ENCODE data around the gene HOPX.
"Not testable (repeated sequence)": the region's sequence is repeated elsewhere in the genome, so short reads cannot be mapped to it uniquely, and the experiment has no call there.

The HOPX gene

GRCh38 chr4:56701644-56702043, 20.5 kb upstream of the HOPX start:
- no peak overlapping the region for H3K4me3 ChIP-seq (ENCODE audit: low read length)
- H3K4me1 ChIP-seq (ENCODE audit: control insufficient read depth, insufficient read depth, low read length) = no peaks in the 10 kb centered on the region
- no peak overlapping the region for H3K27ac ChIP-seq (ENCODE audit: low read depth, low read length)
- H3K36me3 ChIP-seq (ENCODE audit: control insufficient read depth, insufficient read depth, low read length) = no peaks in the 10 kb centered on the region
- H3K9ac ChIP-seq (ENCODE audit: low read length) = no peak overlapping the region
- H3K27me3 ChIP-seq (ENCODE audit: control insufficient read depth, insufficient read depth, low read length) = no peaks in the 10 kb centered on the region

GRCh38 chr4:56701161-56701480, 20.0 kb upstream of the HOPX start:
- Histone ChIP-seq H3K4me3 (ENCODE audit: low read length) (no peak overlapping the region), H3K27ac (ENCODE audit: low read depth, low read length) (no peak overlapping the region), H3K36me3 (ENCODE audit: control insufficient read depth, insufficient read depth, low read length) (no peaks in the 10 kb centered on the region), H3K27me3 (ENCODE audit: control insufficient read depth, insufficient read depth, low read length) (no peaks in the 10 kb centered on the region), H3K9ac (ENCODE audit: low read length) (no peak overlapping the region), H3K4me1 (ENCODE audit: control insufficient read depth, insufficient read depth, low read length) (no peaks in the 10 kb centered on the region)

GRCh38 chr4:56699537-56700105, 18.5 kb upstream of the HOPX start:
- Histone ChIP-seq H3K4me3 (ENCODE audit: low read length) (no peak overlapping the region), H3K27me3 (ENCODE audit: control insufficient read depth, insufficient read depth, low read length) (no peaks in the 10 kb centered on the region), H3K27ac (ENCODE audit: low read depth, low read length) (no peak overlapping the region), H3K36me3 (ENCODE audit: control insufficient read depth, insufficient read depth, low read length) (no peaks in the 10 kb centered on the region), H3K4me1 (ENCODE audit: control insufficient read depth, insufficient read depth, low read length) (no peaks in the 10 kb centered on the region), H3K9ac (ENCODE audit: low read length) (no peak overlapping the region)

GRCh38 chr4:56698329-56698728, 17.2 kb upstream of the HOPX start:
- Histone ChIP-seq H3K4me3 (ENCODE audit: low read length) (no peak overlapping the region), H3K9ac (ENCODE audit: low read length) (no peak overlapping the region), H3K27me3 (ENCODE audit: control insufficient read depth, insufficient read depth, low read length) (no peaks in the 10 kb centered on the region), H3K36me3 (ENCODE audit: control insufficient read depth, insufficient read depth, low read length) (no peaks in the 10 kb centered on the region), H3K27ac (ENCODE audit: low read depth, low read length) (no peak overlapping the region), H3K4me1 (ENCODE audit: control insufficient read depth, insufficient read depth, low read length) (no peaks in the 10 kb centered on the region)

- Histone ChIP-seq H3K27me3 (ENCODE audit: control insufficient read depth, insufficient read depth, low read length) (no peaks in the 10 kb centered on the region), H3K36me3 (ENCODE audit: control insufficient read depth, insufficient read depth, low read length) (no peaks in the 10 kb centered on the region), H3K4me3 (ENCODE audit: low read length) (no peak overlapping the region), H3K9ac (ENCODE audit: low read length) (no peak overlapping the region), H3K4me1 (ENCODE audit: control insufficient read depth, insufficient read depth, low read length) (no peaks in the 10 kb centered on the region), H3K27ac (ENCODE audit: low read depth, low read length) (no peak overlapping the region)
Observed at GRCh38 chr4:56696056-56696455, 15.0 kb upstream of the HOPX start.

- H3K9ac ChIP-seq (ENCODE audit: low read length); H3K4me1 ChIP-seq (ENCODE audit: control insufficient read depth, insufficient read depth, low read length); H3K27me3 ChIP-seq (ENCODE audit: control insufficient read depth, insufficient read depth, low read length); H3K4me3 ChIP-seq (ENCODE audit: low read length); H3K27ac ChIP-seq (ENCODE audit: low read depth, low read length); H3K36me3 ChIP-seq (ENCODE audit: control insufficient read depth, insufficient read depth, low read length): not testable (repeated sequence)
Observed at GRCh38 chr4:56693476-56693875, 12.4 kb upstream of the HOPX start.

DNA sequence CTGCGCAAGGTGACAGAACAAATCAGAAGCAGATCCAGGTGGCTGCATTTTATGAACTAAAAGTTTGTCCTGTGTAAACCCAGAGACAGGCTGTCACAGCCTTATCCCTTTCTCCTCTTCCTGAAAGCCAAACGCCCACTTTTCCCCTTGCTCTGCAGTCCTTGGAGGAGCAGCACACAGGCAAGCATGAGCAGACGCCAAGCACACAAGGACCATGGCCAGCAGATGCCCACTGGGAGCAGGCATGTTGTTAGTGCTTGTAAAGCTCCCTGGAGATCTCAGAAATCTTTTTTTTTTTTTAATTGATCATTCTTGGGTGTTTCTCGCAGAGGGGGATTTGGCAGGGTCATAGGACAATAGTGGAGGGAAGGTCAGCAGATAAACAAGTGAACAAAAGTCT, 11.5 kb upstream of the HOPX start:
- Histone ChIP-seq H3K27ac (ENCODE audit: low read depth, low read length) (no peak overlapping the region), H3K9ac (ENCODE audit: low read length) (no peak overlapping the region), H3K36me3 (ENCODE audit: control insufficient read depth, insufficient read depth, low read length) (no peaks in the 10 kb centered on the region), H3K27me3 (ENCODE audit: control insufficient read depth, insufficient read depth, low read length) (no peaks in the 10 kb centered on the region), H3K4me1 (ENCODE audit: control insufficient read depth, insufficient read depth, low read length) (no peaks in the 10 kb centered on the region), H3K4me3 (ENCODE audit: low read length) (no peak overlapping the region)

DNA sequence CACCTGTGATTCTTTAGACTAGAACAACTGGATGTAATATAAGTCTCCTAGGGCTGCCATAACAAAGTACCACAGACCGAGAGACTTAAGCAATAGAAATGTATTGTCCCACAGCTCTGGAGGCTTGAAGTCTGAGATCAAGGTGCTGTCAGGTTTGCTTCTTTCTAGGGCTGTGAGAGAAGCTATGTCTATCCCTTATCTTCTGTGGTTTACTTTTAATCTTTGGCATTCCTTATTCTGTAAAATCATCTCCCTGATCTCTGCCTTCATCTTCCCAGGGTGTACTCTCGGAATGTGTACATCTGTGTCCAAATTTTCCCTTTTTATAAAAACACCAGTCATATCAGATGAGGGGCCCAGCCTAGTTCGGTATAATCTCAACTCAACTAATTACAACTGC, 10.3 kb upstream of the HOPX start:
- no peaks in the 10 kb centered on the region for H3K27me3 ChIP-seq (ENCODE audit: control insufficient read depth, insufficient read depth, low read length)
- H3K9ac ChIP-seq (ENCODE audit: low read length) = no peak overlapping the region
- H3K4me1 ChIP-seq (ENCODE audit: control insufficient read depth, insufficient read depth, low read length) = no peaks in the 10 kb centered on the region
- H3K27ac ChIP-seq (ENCODE audit: low read depth, low read length) = no peak overlapping the region
- H3K4me3 ChIP-seq (ENCODE audit: low read length) = no peak overlapping the region
- H3K36me3 ChIP-seq (ENCODE audit: control insufficient read depth, insufficient read depth, low read length) = no peaks in the 10 kb centered on the region

DNA sequence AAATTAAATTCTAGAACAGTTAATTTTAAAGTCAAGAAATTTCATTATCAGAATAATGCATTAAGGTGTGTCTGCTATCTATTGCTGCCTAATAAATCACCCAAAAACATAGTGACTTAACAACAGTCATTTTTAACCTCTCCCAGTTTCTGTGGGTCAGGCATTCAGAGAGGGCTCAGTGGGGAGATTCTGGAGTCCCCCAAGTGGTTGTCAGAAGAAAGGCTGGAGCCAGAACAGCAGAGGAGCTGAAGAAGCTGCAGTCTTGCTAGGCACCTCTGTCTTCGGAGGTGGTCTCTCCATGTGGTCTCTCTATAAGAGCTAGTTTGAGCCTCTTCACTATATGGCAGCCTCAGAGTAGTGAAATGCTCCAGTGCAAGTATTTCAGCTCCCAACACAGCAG, 9.3 kb upstream of the HOPX start:
- Histone ChIP-seq H3K27ac (ENCODE audit: low read depth, low read length) (no peak overlapping the region), H3K36me3 (ENCODE audit: control insufficient read depth, insufficient read depth, low read length) (no peaks in the 10 kb centered on the region)

GRCh38 chr4:56689201-56689969, 8.3 kb upstream of the HOPX start:
- Histone ChIP-seq H3K9ac (ENCODE audit: low read length) (no peak overlapping the region), H3K27me3 (ENCODE audit: control insufficient read depth, insufficient read depth, low read length) (no peaks in the 10 kb centered on the region), H3K36me3 (ENCODE audit: control insufficient read depth, insufficient read depth, low read length) (no peaks in the 10 kb centered on the region), H3K4me3 (ENCODE audit: low read length) (no peak overlapping the region), H3K27ac (ENCODE audit: low read depth, low read length) (no peak overlapping the region), H3K4me1 (ENCODE audit: control insufficient read depth, insufficient read depth, low read length) (no peaks in the 10 kb centered on the region)

More for the DNA sequence above, 9.3 kb upstream of the HOPX start:
- no peaks in the 10 kb centered on the region for H3K4me1 ChIP-seq (ENCODE audit: control insufficient read depth, insufficient read depth, low read length)
- no peak overlapping the region for H3K4me3 ChIP-seq (ENCODE audit: low read length)
- H3K27me3 ChIP-seq (ENCODE audit: control insufficient read depth, insufficient read depth, low read length) = no peaks in the 10 kb centered on the region
- H3K9ac ChIP-seq (ENCODE audit: low read length) = no peak overlapping the region

DNA sequence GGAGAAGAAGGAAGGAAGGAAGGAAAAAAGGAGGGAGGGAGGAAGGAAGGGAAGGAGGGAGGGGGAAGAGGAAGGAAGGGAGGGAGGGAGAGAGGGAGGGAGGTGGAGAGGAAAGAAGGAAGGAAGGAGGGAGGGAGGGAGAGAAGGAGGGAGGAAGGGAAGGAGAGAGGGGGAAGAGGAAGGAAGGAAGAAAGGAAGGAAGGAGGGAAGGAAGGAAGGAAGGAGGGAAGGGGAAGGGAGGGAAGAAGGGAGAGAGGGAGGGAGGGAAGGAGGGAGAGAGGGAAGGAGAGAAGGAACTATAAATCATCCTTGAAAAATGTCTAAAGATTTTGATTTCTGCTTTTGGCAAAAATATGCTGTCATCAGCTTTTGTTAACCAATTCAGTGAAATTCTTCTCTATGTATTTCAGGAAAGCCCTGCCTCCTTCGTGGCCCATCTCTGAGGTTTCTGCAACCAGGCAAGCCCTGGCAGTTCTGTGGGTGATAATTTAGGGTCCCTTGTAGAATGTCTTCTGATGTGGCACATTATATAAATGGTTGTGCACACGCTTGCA, 7.1 kb upstream of the HOPX start:
- no peak overlapping the region for H3K27ac ChIP-seq (ENCODE audit: low read depth, low read length)
- H3K36me3 ChIP-seq (ENCODE audit: control insufficient read depth, insufficient read depth, low read length) = no peaks in the 10 kb centered on the region
- no peak overlapping the region for H3K9ac ChIP-seq (ENCODE audit: low read length)
- H3K27me3 ChIP-seq (ENCODE audit: control insufficient read depth, insufficient read depth, low read length) = no peaks in the 10 kb centered on the region
- no peaks in the 10 kb centered on the region for H3K4me1 ChIP-seq (ENCODE audit: control insufficient read depth, insufficient read depth, low read length)
- no peak overlapping the region for H3K4me3 ChIP-seq (ENCODE audit: low read length)

GRCh38 chr4:56686537-56687231, 5.6 kb upstream of the HOPX start:
- H3K4me3 ChIP-seq (ENCODE audit: low read length) = no peak overlapping the region
- no peak overlapping the region for H3K27ac ChIP-seq (ENCODE audit: low read depth, low read length)
- H3K9ac ChIP-seq (ENCODE audit: low read length) = no peak overlapping the region
- no peaks in the 10 kb centered on the region for H3K27me3 ChIP-seq (ENCODE audit: control insufficient read depth, insufficient read depth, low read length)
- H3K36me3 ChIP-seq (ENCODE audit: control insufficient read depth, insufficient read depth, low read length) = no peaks in the 10 kb centered on the region
- no peaks in the 10 kb centered on the region for H3K4me1 ChIP-seq (ENCODE audit: control insufficient read depth, insufficient read depth, low read length)
